A549 (cell line): ENCODE data around the gene VBP1. TPM values are rescaled to one million over a fixed set of nuclear protein-coding genes. Genes with fewer than 3 reads are reported as not detected.

ENCODE experiments used
- ATAC-seq, 2 experiments: fragments of 200-7000 bp in 1 of 2; fragments of >200 bp in 1 of 2; cut with Nextera tagmentation in 1 of 2; cut with Tn5 transposase in 1 of 2; 3 replicates each; pipeline versions ENCODE4 v1.8.0 to v1.9.1; 2018 to 2020; ENCODE audit warnings: mild to moderate bottlenecking in 1 of 2, moderate library complexity in 1 of 2
- CTCF ChIA-PET: fragments of 300-600 bp; sonication (Branson Sonifier 250); formaldehyde crosslinking; extraction: SDS; loops from one replicate; lab custom pipeline; 2021; ENCODE audit warnings: antibody characterized with exemption, inconsistent platforms; lab: Yijun Ruan, JAX
- POLR2A ChIA-PET: fragments of 350-600 bp; formaldehyde crosslinking; extraction: SDS; loops from one replicate; lab custom pipeline; 2021; ENCODE audit warnings: antibody characterized with exemption, inconsistent platforms; lab: Yijun Ruan, JAX
- DNase-seq, 2 experiments: peaks; one replicate each; pipeline versions ENCODE4 v3.0.0 to v3.0.0-alpha.2; 2011 to 2016; ENCODE audit warnings: low read depth in 1 of 2, low spot score in 1 of 2
- FAIRE-seq: peaks from 2 replicates; lab custom pipeline; 2011; peaks lifted over from hg19 to GRCh38; lab: Jason Lieb, UNC
- H3K27ac ChIP-seq, 2 experiments: fragments of >200 bp; sonication (Bioruptor Twin); formaldehyde crosslinking; 3 replicates each; pipeline ENCODE4 v1.5.1; 2016 to 2017
- H3K4me1 ChIP-seq: fragments of >200 bp; sonication (Bioruptor Twin); formaldehyde crosslinking; 3 replicates; pipeline ENCODE4 v1.6.1; 2016
- H3K4me2 ChIP-seq: fragments of >200 bp; sonication (Bioruptor Twin); formaldehyde crosslinking; 3 replicates; pipeline ENCODE4 v1.6.1; 2016
- H3K4me3 ChIP-seq: fragments of >200 bp; sonication (Bioruptor Twin); formaldehyde crosslinking; 3 replicates; pipeline ENCODE4 v1.5.1; 2016
- H3K9me3 ChIP-seq: fragments of >200 bp; sonication (Bioruptor Twin); formaldehyde crosslinking; 3 replicates; pipeline ENCODE4 v1.6.1; 2016
- CBX2 ChIP-seq: fragments of 200-600 bp; sonication (generic); IDR thresholded peaks from 2 replicates; pipeline ENCODE4 v1.6.1; 2016; ENCODE audit warnings: low read depth, mild to moderate bottlenecking, borderline replicate concordance
- CBX8 ChIP-seq: fragments of 200-600 bp; sonication (generic); IDR thresholded peaks from 2 replicates; pipeline ENCODE4 v1.6.1; 2016
- EHMT2 ChIP-seq: fragments of 200-600 bp; sonication (generic); IDR thresholded peaks from 2 replicates; pipeline ENCODE4 v1.6.1; 2016; ENCODE audit warnings: antibody characterized with exemption, low read depth, mild to moderate bottlenecking, moderate library complexity
- HOXA7 ChIP-seq: fragments of 250-450 bp; sonication (Bioruptor Pico); IDR thresholded peaks from 2 replicates; pipeline ENCODE4 v1.5.0; 2020; ENCODE audit warnings: mild to moderate bottlenecking, moderate library complexity
- HOXB13 ChIP-seq: fragments of 250-450 bp; sonication (Bioruptor Pico); IDR thresholded peaks from 2 replicates; pipeline ENCODE4 v1.5.0; 2020; ENCODE audit warnings: low read depth, mild to moderate bottlenecking, moderate library complexity
- KDM1A ChIP-seq: fragments of 200-600 bp; sonication (generic); IDR thresholded peaks from 2 replicates; pipeline ENCODE4 v1.6.1; 2016; ENCODE audit warnings: low read depth, mild to moderate bottlenecking
- MAFK ChIP-seq: fragments of 450-650 bp; IDR thresholded peaks from 2 replicates; pipeline ENCODE4 v1.6.1; 2014; ENCODE audit not compliant: partially characterized antibody
- MAZ ChIP-seq: fragments of 150-350 bp; IDR thresholded peaks from 2 replicates; pipeline ENCODE4 v1.6.1; 2014; ENCODE audit warnings: antibody characterized with exemption, low read depth, low read length, borderline replicate concordance
- PHF8 ChIP-seq: fragments of 200-600 bp; sonication (generic); IDR thresholded peaks from 2 replicates; pipeline ENCODE4 v1.6.1; 2016; ENCODE audit warnings: low read depth, mild to moderate bottlenecking, antibody characterized with exemption, moderate library complexity, borderline replicate concordance
- RAD21 ChIP-seq, 2 experiments: fragments of >200 bp in 1 of 2; sonication (Bioruptor Twin) in 1 of 2; formaldehyde crosslinking in 1 of 2; IDR thresholded peaks in 1 of 2; conservative IDR thresholded peaks in 1 of 2; 2 replicates in 1 of 2; 3 replicates in 1 of 2; pipeline ENCODE4 v1.6.1; 2012 to 2018; ENCODE audit warnings: inconsistent platforms in 1 of 2
- RFX5 ChIP-seq: fragments of 450-650 bp; IDR thresholded peaks from 2 replicates; pipeline ENCODE4 v1.7.1; 2014; ENCODE audit warnings: antibody characterized with exemption, mild to moderate bottlenecking, moderate library complexity
- ZC3H11A ChIP-seq: fragments of 450-650 bp; IDR thresholded peaks from 2 replicates; pipeline ENCODE4 v1.6.1; 2014; ENCODE audit warnings: antibody characterized with exemption, mild to moderate bottlenecking
- WGBS: methylation state at CpG from one replicate; pipeline ENCODE4 v1.1.6; 2017; ENCODE audit errors: missing lambda C conversion rate; 5-methylcytosine and 5-hydroxymethylcytosine counted together
- polyA plus RNA-seq, 4 experiments: library from polyadenylated mRNA; depleted of rRNA in 3 of 4; stranded (reverse); fragments of >200 nt; fragmentation: RNase III in 1 of 4; extraction: RNeasy Plus Mini Kit Qiagen cat#74134 plus additional on column Dnase treatment in 1 of 4; gene quantifications; 2 replicates in 3 of 4; 3 replicates in 1 of 4; pipeline ENCODE4 v1.2.3, GENCODE V29; 2011 to 2017
- TF ChIP-seq, protein P1 (sequence below): IDR thresholded peaks from 2 replicates; pipeline ENCODE4 v1.6.1; 2012
- TF ChIP-seq, protein P2 (sequence below): fragments of >200 bp; sonication (Bioruptor Twin); formaldehyde crosslinking; IDR thresholded peaks from 2 replicates; pipeline ENCODE4 v1.6.1; 2016
- TF ChIP-seq, protein P3 (sequence below): IDR thresholded peaks from 2 replicates; pipeline ENCODE4 v1.6.1; 2012; ENCODE audit warnings: low read depth, borderline replicate concordance
- TF ChIP-seq, protein P4 (sequence below): IDR thresholded peaks from 2 replicates; pipeline ENCODE4 v1.6.1; 2012
- TF ChIP-seq, protein P5 (sequence below): fragments of >200 bp; sonication (Bioruptor Twin); formaldehyde crosslinking; IDR thresholded peaks from 3 replicates; pipeline ENCODE4 v1.5.1; 2016
- TF ChIP-seq, protein P6 (sequence below): fragments of 250-450 bp; sonication (Bioruptor Pico); IDR thresholded peaks from 2 replicates; pipeline ENCODE4 v1.5.0; 2021; ENCODE audit warnings: mild to moderate bottlenecking, moderate library complexity, borderline replicate concordance

The VBP1 gene
- polyA plus RNA-seq, 2 of the 4 experiments (the other 2 are of a cell fraction), result 74.3 to 105 TPM

DNA sequence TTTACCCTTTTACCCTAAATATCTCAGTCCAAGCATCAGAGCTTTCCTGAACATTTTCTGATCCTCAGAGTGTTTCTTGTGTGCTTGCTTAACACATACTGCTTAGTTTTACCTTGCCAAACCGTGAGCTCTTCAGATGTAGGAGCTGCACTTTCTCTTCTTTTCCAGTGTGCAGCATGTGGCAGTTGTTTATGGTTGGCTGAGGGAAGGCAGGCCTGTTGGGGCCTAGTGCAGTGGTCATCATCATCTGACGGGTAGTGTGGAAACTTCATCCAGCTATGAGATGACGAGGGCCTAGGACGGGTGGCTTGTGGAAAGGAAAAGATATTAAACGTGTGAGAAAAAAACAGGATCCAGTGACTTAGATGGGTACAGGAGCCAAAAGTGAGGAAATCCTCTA lies 21.5 kb downstream of the VBP1 start (continued):
- TF ChIP-seq, protein P1, sequence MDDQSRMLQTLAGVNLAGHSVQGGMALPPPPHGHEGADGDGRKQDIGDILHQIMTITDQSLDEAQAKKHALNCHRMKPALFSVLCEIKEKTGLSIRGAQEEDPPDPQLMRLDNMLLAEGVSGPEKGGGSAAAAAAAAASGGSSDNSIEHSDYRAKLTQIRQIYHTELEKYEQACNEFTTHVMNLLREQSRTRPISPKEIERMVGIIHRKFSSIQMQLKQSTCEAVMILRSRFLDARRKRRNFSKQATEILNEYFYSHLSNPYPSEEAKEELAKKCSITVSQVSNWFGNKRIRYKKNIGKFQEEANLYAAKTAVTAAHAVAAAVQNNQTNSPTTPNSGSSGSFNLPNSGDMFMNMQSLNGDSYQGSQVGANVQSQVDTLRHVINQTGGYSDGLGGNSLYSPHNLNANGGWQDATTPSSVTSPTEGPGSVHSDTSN, result no peak
- TF ChIP-seq KDM1A, result no peak
- no peak for TF ChIP-seq HOXB13
- no peak for TF ChIP-seq RAD21 (conservative IDR thresholded peaks at IDR 0.05 in 1 of 2, IDR thresholded peaks at IDR 0.05 in 1 of 2)
- TF ChIP-seq, all 56 proteins: peak for 0

DNA sequence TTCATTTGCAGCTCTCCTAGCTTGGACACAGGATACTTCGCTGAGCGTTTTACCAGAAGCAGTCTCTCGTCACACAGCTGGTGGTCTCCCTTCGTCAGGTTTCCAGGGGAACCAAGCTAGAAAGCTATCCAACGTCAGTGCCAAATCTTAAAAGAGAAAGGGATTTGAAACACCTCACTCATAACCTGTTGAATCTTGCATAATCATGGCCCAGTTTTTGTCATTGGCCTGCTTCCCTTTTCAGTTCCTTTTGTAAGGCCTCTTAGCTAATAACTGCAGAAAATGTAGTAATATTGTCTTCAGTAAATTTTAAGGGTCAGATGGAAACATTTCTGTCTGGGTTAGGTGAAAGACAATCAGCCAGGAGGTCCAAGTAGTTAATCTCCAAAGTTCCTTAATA lies 26.0 kb downstream of the VBP1 start:
- no peaks in the 10 kb centered on the region for H3K9me3 ChIP-seq
- H3K27ac ChIP-seq, result no peak overlapping the region
- no peak for ATAC-seq
- no peak overlapping the region for H3K4me2 ChIP-seq
- no peak for DNase-seq
- 92% methylated on average over 5 of the region's 5 CpGs for WGBS
- H3K4me1 ChIP-seq, result peaks cover 11% of the 10 kb centered on the region; the same call in 2 of the 3 replicates
- H3K4me3 ChIP-seq, result no peak overlapping the region
- ChIA-PET POLR2A (no interaction called here), CTCF (interaction anchor here (1.6 kb wide), 1 partner anchor 16 kb away, joined by 3 read pairs; no protein-coding TSS in a partner anchor)
- TF ChIP-seq, protein P2, sequence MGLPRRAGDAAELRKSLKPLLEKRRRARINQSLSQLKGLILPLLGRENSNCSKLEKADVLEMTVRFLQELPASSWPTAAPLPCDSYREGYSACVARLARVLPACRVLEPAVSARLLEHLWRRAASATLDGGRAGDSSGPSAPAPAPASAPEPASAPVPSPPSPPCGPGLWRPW, result no peak
- TF ChIP-seq CBX2, result no peak
- no peak for TF ChIP-seq HOXA7
- no peak for FAIRE-seq

DNA sequence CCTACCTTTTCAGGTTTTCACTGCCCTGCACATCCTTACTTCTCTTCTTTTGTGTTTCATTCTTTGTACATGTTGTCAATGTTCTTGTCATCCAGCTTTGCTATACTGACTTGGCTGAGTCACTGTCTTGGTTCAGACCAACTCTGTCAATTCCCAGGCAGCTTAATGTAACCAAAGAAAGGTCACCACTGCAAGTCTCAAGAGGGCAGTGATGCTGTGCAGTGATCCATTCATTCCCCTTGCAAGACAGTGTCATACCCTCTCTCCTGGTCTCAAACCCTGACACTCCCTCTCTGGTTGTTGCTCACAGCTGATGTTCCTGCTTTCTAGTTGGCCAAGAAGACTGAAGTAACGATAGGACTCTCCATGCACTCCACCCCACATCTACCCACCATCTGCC lies 30.5 kb downstream of the VBP1 start:
- DNase-seq, result no peak
- POLR2A ChIA-PET, result no interaction called here
- no peak for ATAC-seq
- no peak overlapping the region for H3K27ac ChIP-seq
- H3K4me3 ChIP-seq, result no peak overlapping the region
- no peaks in the 10 kb centered on the region for H3K4me1 ChIP-seq
- H3K9me3 ChIP-seq, result no peaks in the 10 kb centered on the region
- CTCF ChIA-PET, result interaction anchor here (0.6 kb wide), 1 partner anchor 265 kb away, joined by 3 read pairs; no protein-coding TSS in a partner anchor
- TF ChIP-seq RFX5 (no peak), MAFK (no peak), EHMT2 (no peak), HOXB13 (no peak), MAZ (no peak), PHF8 (no peak), ZC3H11A (no peak), CBX8 (no peak), KDM1A (no peak)
- TF ChIP-seq, protein P3, sequence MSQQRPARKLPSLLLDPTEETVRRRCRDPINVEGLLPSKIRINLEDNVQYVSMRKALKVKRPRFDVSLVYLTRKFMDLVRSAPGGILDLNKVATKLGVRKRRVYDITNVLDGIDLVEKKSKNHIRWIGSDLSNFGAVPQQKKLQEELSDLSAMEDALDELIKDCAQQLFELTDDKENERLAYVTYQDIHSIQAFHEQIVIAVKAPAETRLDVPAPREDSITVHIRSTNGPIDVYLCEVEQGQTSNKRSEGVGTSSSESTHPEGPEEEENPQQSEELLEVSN, result no peak
- TF ChIP-seq, protein P4, sequence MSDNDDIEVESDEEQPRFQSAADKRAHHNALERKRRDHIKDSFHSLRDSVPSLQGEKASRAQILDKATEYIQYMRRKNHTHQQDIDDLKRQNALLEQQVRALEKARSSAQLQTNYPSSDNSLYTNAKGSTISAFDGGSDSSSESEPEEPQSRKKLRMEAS, result no peak
- TF ChIP-seq, protein P5, sequence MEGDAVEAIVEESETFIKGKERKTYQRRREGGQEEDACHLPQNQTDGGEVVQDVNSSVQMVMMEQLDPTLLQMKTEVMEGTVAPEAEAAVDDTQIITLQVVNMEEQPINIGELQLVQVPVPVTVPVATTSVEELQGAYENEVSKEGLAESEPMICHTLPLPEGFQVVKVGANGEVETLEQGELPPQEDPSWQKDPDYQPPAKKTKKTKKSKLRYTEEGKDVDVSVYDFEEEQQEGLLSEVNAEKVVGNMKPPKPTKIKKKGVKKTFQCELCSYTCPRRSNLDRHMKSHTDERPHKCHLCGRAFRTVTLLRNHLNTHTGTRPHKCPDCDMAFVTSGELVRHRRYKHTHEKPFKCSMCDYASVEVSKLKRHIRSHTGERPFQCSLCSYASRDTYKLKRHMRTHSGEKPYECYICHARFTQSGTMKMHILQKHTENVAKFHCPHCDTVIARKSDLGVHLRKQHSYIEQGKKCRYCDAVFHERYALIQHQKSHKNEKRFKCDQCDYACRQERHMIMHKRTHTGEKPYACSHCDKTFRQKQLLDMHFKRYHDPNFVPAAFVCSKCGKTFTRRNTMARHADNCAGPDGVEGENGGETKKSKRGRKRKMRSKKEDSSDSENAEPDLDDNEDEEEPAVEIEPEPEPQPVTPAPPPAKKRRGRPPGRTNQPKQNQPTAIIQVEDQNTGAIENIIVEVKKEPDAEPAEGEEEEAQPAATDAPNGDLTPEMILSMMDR, result no peak
- TF ChIP-seq, protein P6, sequence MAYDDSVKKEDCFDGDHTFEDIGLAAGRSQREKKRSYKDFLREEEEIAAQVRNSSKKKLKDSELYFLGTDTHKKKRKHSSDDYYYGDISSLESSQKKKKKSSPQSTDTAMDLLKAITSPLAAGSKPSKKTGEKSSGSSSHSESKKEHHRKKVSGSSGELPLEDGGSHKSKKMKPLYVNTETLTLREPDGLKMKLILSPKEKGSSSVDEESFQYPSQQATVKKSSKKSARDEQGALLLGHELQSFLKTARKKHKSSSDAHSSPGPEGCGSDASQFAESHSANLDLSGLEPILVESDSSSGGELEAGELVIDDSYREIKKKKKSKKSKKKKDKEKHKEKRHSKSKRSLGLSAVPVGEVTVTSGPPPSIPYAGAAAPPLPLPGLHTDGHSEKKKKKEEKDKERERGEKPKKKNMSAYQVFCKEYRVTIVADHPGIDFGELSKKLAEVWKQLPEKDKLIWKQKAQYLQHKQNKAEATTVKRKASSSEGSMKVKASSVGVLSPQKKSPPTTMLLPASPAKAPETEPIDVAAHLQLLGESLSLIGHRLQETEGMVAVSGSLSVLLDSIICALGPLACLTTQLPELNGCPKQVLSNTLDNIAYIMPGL (CRISPR knock-in tag), result no peak
- TF ChIP-seq, all 56 proteins: peak for 0
- 86% methylated on average over 1 of the region's 1 CpG for WGBS
- no peak overlapping the region for H3K4me2 ChIP-seq
- peak; percentile 46 for FAIRE-seq
